ENCODE data around the gene RBKS.

GRCh38 chr2:27798486-27798885, 91.7 kb downstream of the RBKS start:
- TF ChIP-seq, protein P1, sequence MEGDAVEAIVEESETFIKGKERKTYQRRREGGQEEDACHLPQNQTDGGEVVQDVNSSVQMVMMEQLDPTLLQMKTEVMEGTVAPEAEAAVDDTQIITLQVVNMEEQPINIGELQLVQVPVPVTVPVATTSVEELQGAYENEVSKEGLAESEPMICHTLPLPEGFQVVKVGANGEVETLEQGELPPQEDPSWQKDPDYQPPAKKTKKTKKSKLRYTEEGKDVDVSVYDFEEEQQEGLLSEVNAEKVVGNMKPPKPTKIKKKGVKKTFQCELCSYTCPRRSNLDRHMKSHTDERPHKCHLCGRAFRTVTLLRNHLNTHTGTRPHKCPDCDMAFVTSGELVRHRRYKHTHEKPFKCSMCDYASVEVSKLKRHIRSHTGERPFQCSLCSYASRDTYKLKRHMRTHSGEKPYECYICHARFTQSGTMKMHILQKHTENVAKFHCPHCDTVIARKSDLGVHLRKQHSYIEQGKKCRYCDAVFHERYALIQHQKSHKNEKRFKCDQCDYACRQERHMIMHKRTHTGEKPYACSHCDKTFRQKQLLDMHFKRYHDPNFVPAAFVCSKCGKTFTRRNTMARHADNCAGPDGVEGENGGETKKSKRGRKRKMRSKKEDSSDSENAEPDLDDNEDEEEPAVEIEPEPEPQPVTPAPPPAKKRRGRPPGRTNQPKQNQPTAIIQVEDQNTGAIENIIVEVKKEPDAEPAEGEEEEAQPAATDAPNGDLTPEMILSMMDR (IDR thresholded peaks at IDR 0.05) = no peak
- TF ChIP-seq POLR2A (IDR thresholded peaks at IDR 0.05) = no peak
- no peak for TF ChIP-seq POLR2AphosphoS5 (IDR thresholded peaks at IDR 0.05)
